Measurements from ENCODE around the gene POU2AF1. TPM values are rescaled to one million over a fixed set of nuclear protein-coding genes. Genes with fewer than 3 reads are reported as not detected.
"Not testable (repeated sequence)": the region's sequence is repeated elsewhere in the genome, so short reads cannot be mapped to it uniquely, and the experiment has no call there.

POU2AF1 gene
- polyA plus RNA-seq, 3 donors from 2014 or later = 0.09 TPM; not detected in 2

- Mint-ChIP-seq H3K27ac (no peak overlapping the region), H3K4me1 (no peaks in the 10 kb centered on the region), H3K9me3 (peaks cover 0 to 3% (median 0%) of the 10 kb centered on the region in 6 donors), H3K36me3 (no peaks in the 10 kb centered on the region), H3K27me3 (ENCODE audit: low read depth in 3 of 3) (peaks cover 2 to 4% (median 2%) of the 10 kb centered on the region in 3 donors), H3K4me3 (no peak overlapping the region)
- no peak for DNase-seq
Observed at GRCh38 chr11:111403051-111403726, 24.1 kb upstream of the POU2AF1 start.

DNA sequence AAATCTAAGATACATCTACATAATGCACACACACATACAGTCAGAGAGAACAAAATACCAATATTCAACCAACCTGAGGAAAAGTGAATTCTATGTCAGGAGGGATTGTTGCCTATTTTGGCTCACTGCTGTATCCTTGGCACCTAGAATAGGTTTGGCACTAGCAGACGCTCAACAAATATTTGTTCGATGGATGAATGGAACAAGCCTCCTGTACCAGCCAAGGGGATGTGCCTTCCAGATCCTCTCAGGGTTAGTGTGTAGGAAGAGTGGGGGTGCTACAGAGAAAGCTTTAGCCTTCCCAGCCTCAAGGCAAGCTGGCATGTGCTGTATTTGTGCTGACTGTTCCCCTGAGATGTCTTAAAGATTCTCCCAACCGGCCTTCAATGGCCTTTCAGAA, 23.3 kb upstream of the POU2AF1 start:
- no peak overlapping the region for H3K27ac Mint-ChIP-seq
- no peak for DNase-seq
- no peaks in the 10 kb centered on the region for H3K4me1 Mint-ChIP-seq
- H3K27me3 Mint-ChIP-seq (ENCODE audit: low read depth in 3 of 3) = peaks cover 2 to 4% (median 2%) of the 10 kb centered on the region in 3 donors
- H3K36me3 Mint-ChIP-seq = no peaks in the 10 kb centered on the region
- H3K9me3 Mint-ChIP-seq = peaks cover 0 to 3% (median 0%) of the 10 kb centered on the region in 6 donors
- H3K4me3 Mint-ChIP-seq = no peak overlapping the region

- not testable (repeated sequence) for H3K27ac Mint-ChIP-seq; H3K4me3 Mint-ChIP-seq; H3K36me3 Mint-ChIP-seq; H3K9me3 Mint-ChIP-seq; H3K27me3 Mint-ChIP-seq (ENCODE audit: low read depth in 3 of 3); H3K4me1 Mint-ChIP-seq; DNase-seq
Observed at GRCh38 chr11:111401957-111402356, 22.9 kb upstream of the POU2AF1 start.

DNA sequence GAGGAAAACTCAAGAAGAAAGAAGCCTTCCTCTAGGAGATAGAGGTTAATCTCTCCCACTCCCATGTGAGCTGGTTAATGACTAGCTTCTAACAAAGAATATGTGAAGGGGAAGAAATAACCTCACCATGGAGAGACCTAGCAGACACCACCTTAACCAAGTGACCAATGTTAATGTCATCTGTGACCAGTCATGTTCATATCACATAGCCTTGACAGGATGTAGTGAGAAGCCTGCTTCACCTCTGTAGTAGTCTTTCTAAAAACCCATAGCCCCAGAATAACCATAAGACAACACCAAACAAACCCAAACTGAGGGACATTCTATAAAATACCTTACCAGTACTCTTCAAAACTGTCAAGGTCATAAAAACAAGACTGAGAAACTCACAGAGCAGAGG, 21.5 kb upstream of the POU2AF1 start:
- DNase-seq = no peak
- no peak overlapping the region for H3K27ac Mint-ChIP-seq
- H3K36me3 Mint-ChIP-seq = no peaks in the 10 kb centered on the region
- H3K27me3 Mint-ChIP-seq (ENCODE audit: low read depth in 3 of 3) = peaks cover 2 to 5% (median 4%) of the 10 kb centered on the region in 3 donors
- H3K4me3 Mint-ChIP-seq = no peak overlapping the region
- no peaks in the 10 kb centered on the region for H3K4me1 Mint-ChIP-seq
- peaks cover 0 to 3% (median 0%) of the 10 kb centered on the region in 6 donors for H3K9me3 Mint-ChIP-seq

DNA sequence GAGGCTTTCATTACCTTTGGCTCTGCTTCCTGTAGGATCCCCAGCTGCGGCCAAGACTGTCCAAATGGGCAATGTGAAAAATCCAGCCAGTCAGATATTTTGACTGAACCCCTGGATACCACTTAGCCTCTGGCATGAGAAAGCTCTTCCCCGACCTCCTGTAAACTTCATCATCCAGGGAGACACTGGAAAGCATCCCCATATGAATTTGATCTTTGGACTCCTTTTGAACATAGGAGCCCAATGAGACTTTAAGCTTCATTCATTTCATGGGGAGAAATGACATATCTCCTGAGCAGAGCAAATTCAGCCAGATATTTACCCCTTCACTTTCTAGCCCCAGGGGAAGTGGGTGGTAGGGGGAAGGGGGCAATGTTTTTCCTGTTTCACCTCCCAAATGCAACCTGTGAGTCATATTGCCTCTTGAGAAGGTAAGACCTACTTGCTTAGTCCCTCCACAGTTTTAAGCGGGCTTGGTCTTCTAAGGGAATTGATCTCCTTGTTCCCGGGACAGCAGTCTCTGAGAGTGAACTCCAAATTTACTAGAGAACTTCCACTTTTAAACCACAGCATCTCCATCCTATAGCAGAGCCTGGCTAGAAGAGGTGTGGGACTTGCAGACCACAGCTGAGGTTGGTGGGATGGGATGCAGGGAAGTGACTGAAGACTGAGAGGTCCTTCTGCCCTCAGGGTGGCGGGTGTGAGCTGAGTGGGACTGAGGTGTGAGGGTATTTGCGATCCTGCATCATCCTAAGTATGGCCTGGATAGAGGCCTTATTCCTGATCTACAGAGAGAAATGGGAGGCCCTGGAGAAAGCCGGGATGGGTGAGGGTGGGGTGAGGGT, 20.3 kb upstream of the POU2AF1 start:
- Mint-ChIP-seq H3K4me3 (no peak overlapping the region), H3K36me3 (no peaks in the 10 kb centered on the region), H3K27me3 (ENCODE audit: low read depth in 3 of 3) (peaks cover 2 to 5% (median 4%) of the 10 kb centered on the region in 3 donors), H3K27ac (no peak overlapping the region), H3K9me3 (peaks cover 0 to 3% (median 0%) of the 10 kb centered on the region in 6 donors), H3K4me1 (no peaks in the 10 kb centered on the region)
- DNase-seq = no peak

GRCh38 chr11:111397034-111397433, 18.0 kb upstream of the POU2AF1 start:
- no peak overlapping the region for H3K4me3 Mint-ChIP-seq
- H3K36me3 Mint-ChIP-seq = no peaks in the 10 kb centered on the region
- H3K27me3 Mint-ChIP-seq (ENCODE audit: low read depth in 3 of 3) = peaks cover 0 to 5% (median 4%) of the 10 kb centered on the region in 3 donors
- no peak overlapping the region for H3K27ac Mint-ChIP-seq
- peaks cover 0 to 3% (median 0%) of the 10 kb centered on the region in 6 donors for H3K9me3 Mint-ChIP-seq
- no peak for DNase-seq
- H3K4me1 Mint-ChIP-seq = no peaks in the 10 kb centered on the region

GRCh38 chr11:111395749-111396148, 16.7 kb upstream of the POU2AF1 start:
- no peak overlapping the region for H3K27ac Mint-ChIP-seq
- no peak overlapping the region for H3K4me3 Mint-ChIP-seq
- H3K36me3 Mint-ChIP-seq = no peaks in the 10 kb centered on the region
- H3K9me3 Mint-ChIP-seq = peaks cover 0 to 2% (median 0%) of the 10 kb centered on the region in 6 donors
- peaks cover 2 to 5% (median 4%) of the 10 kb centered on the region in 3 donors for H3K27me3 Mint-ChIP-seq (ENCODE audit: low read depth in 3 of 3)
- no peaks in the 10 kb centered on the region for H3K4me1 Mint-ChIP-seq
- no peak for DNase-seq

DNA sequence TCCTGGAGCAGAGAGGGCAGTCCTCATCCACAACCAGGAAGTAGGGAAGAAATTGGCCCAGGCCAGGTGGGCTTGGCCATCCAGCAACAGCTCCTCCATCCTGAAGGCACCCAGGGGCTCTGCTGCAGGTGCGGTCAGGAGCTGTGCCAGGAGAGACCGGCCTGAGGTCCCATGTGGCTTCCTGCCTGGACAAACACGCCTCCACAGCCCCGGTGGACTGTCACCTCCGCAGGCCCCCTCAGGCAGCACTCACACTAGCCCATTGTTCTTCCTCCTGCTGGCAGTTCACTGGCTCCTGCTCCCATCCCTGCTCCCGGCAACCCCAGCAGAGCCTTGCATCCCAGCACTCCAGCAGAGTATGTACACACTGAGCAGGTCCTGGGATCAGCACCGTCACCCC, 16.0 kb upstream of the POU2AF1 start:
- Mint-ChIP-seq H3K4me1 (no peaks in the 10 kb centered on the region), H3K36me3 (no peaks in the 10 kb centered on the region), H3K27ac (no peak overlapping the region), H3K27me3 (ENCODE audit: low read depth in 3 of 3) (peaks cover 2 to 5% (median 2%) of the 10 kb centered on the region in 3 donors), H3K4me3 (no peak overlapping the region), H3K9me3 (no peaks in the 10 kb centered on the region)
- DNase-seq = no peak

DNA sequence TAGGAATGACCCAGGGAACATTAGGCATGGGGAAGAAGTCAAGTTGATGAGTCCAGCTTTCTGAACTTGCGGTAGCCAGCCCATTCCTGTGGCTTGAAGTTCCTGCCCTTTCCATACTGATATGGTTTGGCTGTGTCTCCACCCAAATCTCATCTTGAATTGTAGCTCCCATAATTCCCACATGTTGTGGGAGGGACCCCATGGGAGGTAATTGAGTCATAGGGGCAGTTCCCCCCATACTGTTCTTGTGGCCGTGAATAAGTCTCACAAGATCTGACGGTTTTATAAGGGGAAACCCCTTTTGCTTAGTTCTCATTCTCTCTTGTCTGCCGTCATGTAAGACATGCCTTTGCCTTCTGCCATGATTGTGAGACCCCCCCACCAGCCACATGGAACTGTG, 15.1 kb upstream of the POU2AF1 start:
- H3K36me3 Mint-ChIP-seq; H3K9me3 Mint-ChIP-seq; H3K27ac Mint-ChIP-seq; DNase-seq; H3K27me3 Mint-ChIP-seq (ENCODE audit: low read depth in 3 of 3); H3K4me3 Mint-ChIP-seq; H3K4me1 Mint-ChIP-seq: not testable (repeated sequence)

DNA sequence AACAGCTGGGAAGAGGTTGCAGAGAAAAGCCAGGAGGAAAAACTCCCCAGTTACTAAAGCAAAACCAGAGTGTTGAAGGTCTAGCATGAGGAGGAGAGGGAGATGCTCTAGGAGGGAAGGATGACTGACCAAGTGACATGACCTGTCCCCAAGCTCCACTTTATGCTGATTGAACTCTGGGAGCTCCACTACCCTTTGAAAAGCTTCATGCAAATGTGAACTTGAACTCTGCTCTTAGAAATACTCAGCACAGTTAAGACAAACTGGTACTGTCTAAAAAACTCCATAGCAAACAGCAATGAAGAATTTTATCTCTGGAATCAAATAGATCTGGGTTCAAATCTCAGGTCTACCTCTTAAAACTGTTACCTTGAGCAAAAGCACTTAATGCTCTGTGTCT, 14.5 kb upstream of the POU2AF1 start:
- H3K27ac Mint-ChIP-seq = no peak overlapping the region
- no peaks in the 10 kb centered on the region for H3K36me3 Mint-ChIP-seq
- no peaks in the 10 kb centered on the region for H3K9me3 Mint-ChIP-seq
- H3K4me1 Mint-ChIP-seq = no peaks in the 10 kb centered on the region
- peaks cover 2 to 5% (median 4%) of the 10 kb centered on the region in 3 donors for H3K27me3 Mint-ChIP-seq (ENCODE audit: low read depth in 3 of 3)
- DNase-seq = no peak
- no peak overlapping the region for H3K4me3 Mint-ChIP-seq

GRCh38 chr11:111393096-111393495, 14.0 kb upstream of the POU2AF1 start:
- Mint-ChIP-seq H3K9me3 (no peaks in the 10 kb centered on the region), H3K36me3 (no peaks in the 10 kb centered on the region), H3K4me1 (no peaks in the 10 kb centered on the region), H3K27ac (no peak overlapping the region), H3K4me3 (no peak overlapping the region), H3K27me3 (ENCODE audit: low read depth in 3 of 3) (peaks cover 2 to 5% (median 4%) of the 10 kb centered on the region in 3 donors)
- no peak for DNase-seq

- no peak overlapping the region for H3K4me3 Mint-ChIP-seq
- no peaks in the 10 kb centered on the region for H3K36me3 Mint-ChIP-seq
- H3K27ac Mint-ChIP-seq = no peak overlapping the region
- DNase-seq = no peak
- H3K27me3 Mint-ChIP-seq (ENCODE audit: low read depth in 3 of 3) = peaks cover 2 to 5% (median 4%) of the 10 kb centered on the region in 3 donors
- no peaks in the 10 kb centered on the region for H3K9me3 Mint-ChIP-seq
- H3K4me1 Mint-ChIP-seq = no peaks in the 10 kb centered on the region
Observed at GRCh38 chr11:111392552-111392951, 13.5 kb upstream of the POU2AF1 start.

DNA sequence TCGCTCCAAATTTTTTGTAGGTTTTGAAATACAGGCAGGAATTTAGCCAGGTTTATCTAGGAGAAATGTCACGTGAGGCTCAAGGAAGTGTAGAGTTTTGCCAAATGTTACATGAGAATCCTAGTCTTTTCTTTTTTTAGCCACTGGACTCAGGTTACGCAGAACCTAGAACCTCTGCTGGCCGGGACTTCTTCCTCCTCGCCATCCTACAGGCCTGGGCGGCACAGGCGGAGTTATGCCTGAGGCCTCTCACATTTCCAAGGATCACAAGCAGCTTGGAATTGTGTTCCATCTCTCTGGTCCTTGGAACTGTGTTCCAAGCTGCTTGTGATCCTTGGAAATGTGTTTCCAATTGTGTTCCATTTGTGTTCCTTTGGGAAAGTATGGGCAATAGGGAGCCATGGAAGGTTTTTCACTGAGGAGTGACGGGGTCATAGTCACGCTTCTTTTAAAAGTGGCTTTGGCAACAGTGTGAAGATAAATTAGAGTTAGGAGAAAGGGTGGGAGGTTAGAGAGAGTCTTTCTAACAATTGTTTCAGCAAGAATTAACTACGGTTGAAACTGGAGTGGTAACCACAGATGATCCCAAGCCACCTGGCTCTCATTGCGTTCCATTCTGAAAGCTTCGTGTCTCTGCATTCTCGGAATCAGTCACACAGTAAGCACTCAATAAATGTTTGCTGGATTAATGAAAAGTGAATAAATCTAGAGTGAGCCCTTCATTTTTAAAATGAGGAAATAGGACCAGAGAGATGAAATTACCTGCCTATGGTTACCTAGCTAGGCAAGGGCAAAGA, 12.5 kb upstream of the POU2AF1 start:
- Mint-ChIP-seq H3K27me3 (ENCODE audit: low read depth in 3 of 3) (peaks cover 1 to 5% (median 4%) of the 10 kb centered on the region in 3 donors), H3K4me1 (no peaks in the 10 kb centered on the region), H3K27ac (no peak overlapping the region), H3K4me3 (no peak overlapping the region), H3K9me3 (no peaks in the 10 kb centered on the region), H3K36me3 (no peaks in the 10 kb centered on the region)
- DNase-seq = no peak

DNA sequence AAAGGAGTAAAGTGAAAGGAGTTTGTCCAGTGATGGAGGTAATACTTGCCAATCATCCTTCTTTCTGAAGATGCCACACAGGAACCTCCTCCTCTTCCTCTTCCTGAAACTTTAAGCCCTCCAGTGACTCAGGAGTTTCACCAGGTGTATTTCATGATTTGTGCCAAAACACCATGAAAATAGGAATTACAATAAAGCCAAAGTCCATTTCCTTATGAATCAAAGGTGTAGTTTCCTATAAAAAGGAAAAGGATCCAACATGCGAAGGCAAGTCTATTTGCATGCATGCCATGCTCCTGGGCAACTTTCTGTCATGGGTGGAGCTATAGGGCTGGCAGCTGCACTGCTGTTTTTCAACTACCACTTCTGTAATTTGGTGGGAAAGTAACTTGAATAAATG, 9.8 kb upstream of the POU2AF1 start:
- no peak for DNase-seq
- Mint-ChIP-seq H3K4me1 (no peaks in the 10 kb centered on the region), H3K4me3 (no peak overlapping the region)

More for the DNA sequence above, 9.8 kb upstream of the POU2AF1 start:
- H3K9me3 Mint-ChIP-seq = no peaks in the 10 kb centered on the region
- no peaks in the 10 kb centered on the region for H3K36me3 Mint-ChIP-seq
- H3K27me3 Mint-ChIP-seq (ENCODE audit: low read depth in 3 of 3) = peaks cover 0 to 9% (median 1%) of the 10 kb centered on the region in 3 donors
- H3K27ac Mint-ChIP-seq = no peak overlapping the region
